Fibroblast of upper back skin (primary cell): ENCODE results near the gene DZANK1.
"Not testable (repeated sequence)": the region's sequence is repeated elsewhere in the genome, so short reads cannot be mapped to it uniquely, and the experiment has no call there.

Source experiments
- DNase-seq: peaks from one replicate; pipeline ENCODE4 v3.0.0-alpha.2; 2013

Gene DZANK1

DNA sequence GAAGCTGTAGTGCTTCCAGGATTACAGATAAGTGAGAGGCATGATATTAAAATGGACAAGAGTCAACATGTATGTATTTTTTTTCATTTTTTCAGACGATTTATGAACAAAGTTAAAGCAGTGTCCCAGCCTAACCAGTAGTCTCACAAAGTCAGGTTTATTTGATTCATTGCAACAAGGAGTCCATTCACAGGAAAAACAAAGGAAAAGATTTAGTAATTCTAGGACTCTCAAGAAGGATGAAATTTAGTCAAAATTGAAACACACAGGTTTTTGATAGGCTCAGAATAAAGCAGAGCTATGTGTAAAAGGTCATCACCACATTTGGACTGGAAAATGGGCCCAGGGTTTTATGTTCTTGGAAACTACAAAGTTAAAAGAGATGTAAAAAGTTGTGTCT, 94.5 kb downstream of the DZANK1 start:
- no peak for DNase-seq

DNA sequence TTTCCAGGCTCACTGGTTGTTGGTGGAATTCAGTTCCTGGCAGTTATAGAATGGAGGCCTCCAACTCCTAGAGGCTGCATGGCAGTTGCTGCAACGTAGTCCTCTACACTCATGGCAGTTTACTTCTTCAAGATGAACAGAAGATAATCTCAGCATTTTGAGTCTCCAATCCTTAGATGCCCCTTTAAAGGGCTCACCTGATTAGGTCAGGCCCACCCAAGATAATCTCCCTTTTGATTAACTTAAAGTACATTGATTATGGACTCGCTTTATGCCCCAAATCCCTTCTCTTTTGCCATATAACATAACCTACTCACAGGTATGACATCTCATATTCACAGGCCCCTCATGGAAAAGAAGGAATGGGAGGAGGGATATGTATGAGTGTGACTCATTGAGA, 102.1 kb downstream of the DZANK1 start:
- no peak for DNase-seq

DNA sequence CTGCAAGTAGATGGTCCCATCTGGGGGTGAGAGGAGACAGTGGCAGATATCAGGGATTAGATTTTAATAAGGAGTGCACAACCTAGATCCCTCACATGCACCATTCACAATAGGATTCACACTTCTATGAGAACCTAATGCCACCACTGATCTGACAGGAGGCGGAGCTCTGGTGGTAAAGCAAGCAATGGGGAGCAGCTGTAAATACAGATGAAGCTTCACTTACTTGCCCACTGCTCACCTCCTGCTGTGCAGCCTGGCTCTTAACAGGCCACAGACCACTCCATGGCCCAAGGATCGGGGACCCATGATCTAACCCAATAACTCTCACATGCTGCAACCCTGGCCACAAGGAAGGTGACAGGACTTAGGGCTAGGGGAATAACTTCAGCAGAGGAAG, 103.1 kb downstream of the DZANK1 start:
- no peak for DNase-seq

DNA sequence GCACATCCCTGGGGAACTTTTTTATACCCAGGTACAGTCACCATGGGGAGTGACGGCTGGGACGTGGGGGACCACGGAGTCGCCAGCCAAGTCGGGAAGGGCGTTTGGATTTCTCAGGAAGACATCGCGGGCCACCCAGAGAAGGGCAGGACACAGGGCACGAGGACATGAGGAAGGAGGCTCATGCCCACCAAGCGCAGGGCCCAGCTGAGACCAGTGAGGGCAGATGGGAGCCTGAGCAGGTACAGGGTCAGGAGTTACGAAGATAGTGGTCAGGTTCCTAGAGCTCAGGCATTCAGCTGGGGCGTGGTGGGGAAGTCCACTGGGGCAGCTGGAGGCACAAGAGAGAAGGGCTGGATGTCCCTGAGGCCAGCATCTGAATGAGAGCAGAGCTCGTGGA, 103.9 kb downstream of the DZANK1 start:
- DNase-seq = no peak

DNA sequence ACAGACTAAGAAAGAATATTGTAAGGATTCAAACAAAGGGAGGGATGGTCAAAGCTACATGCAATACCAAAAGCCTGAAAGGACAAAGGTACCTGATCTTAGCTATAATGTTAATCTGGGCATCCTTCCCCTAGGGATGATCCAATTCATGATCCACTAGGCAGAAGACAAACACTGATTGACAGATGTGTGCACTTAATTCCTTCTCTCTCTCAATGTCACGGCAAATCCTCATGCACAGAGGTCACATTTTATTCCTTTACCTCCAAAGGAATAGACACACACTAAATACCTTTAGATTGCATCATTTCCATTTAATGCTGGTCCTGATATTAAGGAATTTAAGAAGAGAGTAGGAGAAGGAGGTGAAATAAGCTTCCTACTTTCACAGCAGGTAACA, 105.2 kb downstream of the DZANK1 start:
- no peak for DNase-seq

DNA sequence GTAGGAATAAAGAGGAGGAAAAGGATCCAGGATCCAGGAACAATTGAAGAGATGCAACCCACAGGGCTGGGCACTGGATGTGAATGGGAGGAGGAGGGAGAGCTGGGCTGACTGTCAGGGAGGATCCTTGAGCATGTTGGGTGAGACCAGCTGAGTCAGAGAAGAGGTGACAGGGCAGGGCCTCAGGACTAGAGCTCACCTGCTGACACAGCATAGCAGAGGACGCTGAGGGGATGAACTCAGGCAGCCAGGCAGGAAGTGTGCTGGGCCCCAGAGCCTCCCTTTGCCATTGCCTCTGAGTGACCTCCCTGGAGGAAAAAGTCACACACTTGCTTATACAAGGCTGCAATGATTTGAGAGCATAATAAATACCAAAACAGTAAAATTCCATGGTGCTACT, 106.2 kb downstream of the DZANK1 start:
- no peak for DNase-seq

DNA sequence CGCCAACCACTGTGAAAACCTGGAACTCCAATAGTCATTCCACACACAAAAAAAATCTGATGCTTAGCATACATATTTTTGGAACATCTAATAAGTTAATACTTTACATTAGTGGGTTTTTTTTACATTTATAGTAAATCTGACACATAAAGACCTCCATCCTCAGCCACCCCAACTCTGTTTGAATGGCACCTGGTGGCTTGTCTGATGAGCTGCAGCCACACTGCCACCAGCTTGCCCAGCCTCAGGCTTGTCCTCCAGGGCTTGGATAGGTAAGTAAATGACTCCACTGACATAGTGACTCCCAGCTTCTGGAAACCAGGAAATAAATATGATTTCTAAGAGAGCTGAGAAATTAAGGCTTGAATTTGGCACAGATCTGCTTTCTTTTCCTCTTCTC, 107.0 kb downstream of the DZANK1 start:
- DNase-seq = no peak

DNA sequence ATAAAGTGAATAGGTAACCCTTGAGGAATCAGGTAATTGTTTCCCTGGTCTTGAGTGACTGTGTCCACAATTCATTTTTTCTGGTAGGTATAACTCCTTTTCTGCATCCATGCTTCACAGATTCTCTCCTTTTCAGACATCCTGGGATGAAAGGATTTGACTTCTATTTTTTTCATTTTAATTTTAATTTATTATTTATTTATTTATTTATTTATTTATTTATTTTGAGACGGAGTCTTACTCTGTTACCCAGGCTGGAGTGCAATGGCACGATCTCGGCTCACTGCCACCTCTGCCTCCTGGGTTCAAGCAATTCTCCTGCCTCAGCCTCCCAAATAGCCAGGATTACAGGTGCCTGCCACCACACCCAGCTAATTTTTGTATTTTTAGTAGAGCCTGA, 117.1 kb downstream of the DZANK1 start:
- DNase-seq = not testable (repeated sequence)
